Stimulated activated CD4-positive, alpha-beta T cell treated with anti-CD3 and anti-CD28 coated beads, Interleukin-4, amount 100 ng/mL, for 24 hours (primary cell): ENCODE results near the gene RAB28.

Experiments
- DNase-seq: peaks from one replicate; pipeline ENCODE4 v3.0.0-alpha.2; 2020

The RAB28 gene

DNA sequence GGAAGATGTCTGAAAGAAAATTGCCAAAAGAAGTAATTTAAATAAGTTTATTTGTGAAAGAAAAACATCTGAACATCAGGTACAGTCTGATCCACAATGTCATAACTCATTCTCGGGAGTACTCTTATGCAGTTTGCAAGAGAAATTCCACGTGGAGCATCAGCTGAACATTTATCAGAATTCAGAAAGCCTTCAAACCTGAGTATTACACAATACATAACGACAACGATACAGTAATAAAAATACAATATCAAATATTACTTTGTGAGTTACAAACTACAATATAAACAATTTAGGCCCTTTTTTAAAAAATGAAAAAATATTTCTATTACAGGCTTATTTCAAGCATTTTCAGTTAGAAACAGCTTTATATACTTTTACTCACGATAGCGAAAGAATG is 116.4 kb downstream of the RAB28 start:
- no peak for DNase-seq

DNA sequence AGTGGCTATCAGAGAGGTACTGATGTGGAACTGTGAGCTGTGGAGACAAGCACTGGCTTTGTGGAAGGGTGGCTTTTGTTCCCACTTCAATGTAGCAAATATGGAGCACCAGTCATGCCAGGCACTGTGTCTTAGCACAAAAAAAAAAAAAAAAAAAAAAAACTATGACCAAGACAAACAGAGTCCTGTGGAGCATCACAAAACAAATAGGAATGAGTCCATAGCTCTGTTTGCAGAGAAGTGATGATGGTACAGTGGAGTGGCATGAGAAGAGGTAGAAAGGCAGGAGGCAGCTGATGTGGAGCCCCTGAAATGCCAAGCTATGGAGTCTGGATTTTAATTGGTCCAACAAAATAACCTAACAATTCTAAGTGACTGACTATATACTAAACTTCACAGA is 116.9 kb downstream of the RAB28 start:
- no peak for DNase-seq

DNA sequence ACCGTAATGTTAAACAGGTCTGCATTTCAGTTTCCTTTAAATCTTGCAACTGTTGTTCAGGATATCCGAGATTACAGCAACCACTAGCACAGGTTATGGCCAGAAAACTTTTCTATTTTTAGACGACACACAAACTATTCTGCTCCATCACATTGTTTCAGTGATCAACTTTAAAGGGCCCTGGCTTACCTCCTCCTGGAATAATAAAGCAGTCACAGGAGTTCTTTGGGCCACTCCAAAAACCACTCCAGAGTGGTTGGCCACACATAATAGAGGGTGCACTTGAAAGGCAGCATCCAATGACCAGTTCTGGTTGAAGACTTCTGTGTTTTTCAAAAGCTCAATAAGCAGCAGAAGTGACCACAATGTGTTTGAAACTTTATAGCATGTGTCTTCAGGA is 118.9 kb downstream of the RAB28 start:
- no peak for DNase-seq

DNA sequence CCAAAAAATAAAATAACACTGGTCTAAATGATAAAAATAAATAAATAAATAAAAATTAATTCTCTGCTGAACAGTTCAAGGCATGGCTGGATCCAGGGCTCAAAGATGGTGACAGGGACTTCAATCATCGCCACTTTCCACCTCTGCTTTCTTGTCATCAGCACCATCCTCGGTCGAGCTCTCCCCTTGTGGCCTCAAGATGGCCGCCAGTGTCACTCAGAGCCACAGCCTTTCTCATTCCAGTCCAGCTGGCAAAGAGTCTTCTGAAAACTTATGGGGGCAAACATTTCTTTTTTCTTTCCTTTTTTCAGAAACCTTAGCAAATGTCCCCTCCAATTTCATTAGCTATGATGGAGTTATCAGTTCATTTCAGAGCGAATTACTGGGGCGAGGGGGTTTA is 119.5 kb downstream of the RAB28 start:
- DNase-seq, result no peak

DNA sequence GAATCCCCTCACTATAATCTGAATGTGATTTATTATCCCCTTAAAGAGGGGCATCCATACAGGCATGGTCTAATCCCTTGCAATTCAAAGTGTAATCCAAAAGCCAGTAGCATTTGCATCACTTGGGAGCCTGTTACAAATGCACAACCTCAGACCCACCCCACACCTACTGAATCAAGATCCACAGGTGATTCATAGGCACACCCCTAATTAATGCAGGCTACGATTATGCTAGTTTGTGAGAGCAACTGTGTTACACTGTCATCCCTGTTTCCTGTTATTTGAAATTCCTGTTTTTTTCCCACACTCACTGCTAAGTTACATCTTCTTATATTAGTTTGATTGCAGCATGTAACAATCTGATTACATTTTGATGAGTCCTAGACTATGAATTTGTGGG is 120.0 kb downstream of the RAB28 start:
- no peak for DNase-seq

DNA sequence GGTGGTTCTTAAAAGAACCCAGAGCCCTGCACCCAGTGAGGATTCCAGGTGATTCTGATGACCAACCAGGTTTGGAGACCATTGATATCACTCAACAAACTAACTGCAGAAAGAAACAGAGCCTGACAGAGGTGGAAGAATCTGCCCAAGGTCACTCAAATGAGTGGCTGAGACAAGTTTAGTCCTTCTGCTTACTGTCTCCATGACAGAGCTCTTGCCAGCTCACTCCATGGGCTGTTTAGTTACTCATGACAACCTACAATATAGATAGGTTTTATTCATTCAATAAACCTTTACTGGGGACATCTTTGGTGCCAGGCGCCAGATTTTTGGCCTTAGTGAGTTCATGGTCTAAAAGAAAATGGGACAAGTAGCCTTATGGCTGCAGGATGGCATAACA is 124.3 kb downstream of the RAB28 start:
- DNase-seq, result no peak

DNA sequence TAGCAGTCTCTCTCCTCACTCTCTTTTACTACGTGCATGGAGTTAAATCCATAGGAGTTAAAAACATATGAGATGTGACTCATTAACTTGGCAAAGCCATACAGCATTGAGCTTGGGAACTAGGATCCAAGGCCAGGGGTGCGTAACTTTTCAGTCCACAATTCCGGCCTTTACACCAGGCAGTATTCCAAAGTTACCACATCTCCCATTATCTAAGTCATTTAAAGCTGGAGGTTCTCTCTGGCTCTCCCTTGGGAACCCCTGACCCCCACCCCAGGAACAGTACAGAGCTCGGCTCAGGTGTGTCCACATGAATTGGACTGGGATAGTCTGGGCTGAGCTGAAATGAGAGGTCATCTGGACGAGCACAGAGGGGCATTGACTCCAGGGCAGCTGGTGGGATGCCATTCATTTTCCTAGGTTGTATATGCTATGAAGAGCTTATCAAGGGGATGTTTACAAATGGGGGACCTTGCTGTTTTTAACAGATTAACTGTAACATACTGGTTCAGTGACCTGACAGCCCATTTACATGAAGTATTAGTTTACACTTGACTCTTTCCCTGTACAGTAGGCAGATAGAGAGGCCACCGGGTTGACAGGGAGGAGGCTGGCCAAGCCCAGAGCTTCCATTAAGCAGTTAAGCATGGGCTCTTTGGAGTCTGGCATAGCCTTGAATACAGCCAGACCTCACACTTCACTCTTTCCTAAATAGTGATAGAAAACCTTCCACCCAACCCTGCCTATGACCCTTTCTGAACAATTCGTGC is 128.8 kb downstream of the RAB28 start:
- no peak for DNase-seq

DNA sequence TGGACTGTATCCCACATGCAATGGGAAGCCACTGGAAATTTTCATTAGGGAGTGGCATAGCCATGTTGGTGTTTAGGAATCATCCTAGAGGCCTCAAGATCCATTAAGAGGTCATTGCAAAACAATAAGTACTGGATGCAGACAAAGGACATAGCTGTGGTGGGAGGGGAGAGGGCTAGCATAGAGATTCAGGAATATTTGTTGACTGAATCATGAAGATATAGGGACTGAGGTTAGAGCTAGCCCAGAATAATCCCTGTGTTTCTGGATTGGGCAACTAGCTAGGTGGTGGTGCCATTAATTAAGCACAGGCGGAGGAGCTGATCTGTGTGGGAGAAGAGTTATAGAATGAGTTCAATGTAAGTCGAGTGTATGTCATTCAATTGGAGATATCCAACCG is 135.0 kb downstream of the RAB28 start:
- no peak for DNase-seq

DNA sequence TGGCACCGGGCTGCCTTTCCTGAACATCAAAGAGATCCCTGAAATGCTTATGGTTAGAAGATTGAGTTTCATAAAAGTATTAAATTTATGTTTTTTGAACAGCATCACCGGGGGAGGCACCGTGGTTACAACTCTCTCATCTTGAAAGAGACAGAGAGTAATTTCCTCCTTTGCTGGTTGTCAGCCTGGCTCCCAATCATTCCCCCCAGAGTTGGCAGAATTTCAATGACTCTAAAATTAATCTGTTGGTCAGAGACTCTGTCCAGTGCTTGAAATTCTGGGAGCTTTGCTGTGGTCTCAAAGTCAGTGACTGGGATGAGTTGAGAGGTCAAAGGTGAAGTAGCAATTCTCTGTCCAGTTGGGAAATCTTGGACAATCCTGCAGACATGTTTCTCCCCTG is 135.9 kb downstream of the RAB28 start:
- DNase-seq, result no peak

DNA sequence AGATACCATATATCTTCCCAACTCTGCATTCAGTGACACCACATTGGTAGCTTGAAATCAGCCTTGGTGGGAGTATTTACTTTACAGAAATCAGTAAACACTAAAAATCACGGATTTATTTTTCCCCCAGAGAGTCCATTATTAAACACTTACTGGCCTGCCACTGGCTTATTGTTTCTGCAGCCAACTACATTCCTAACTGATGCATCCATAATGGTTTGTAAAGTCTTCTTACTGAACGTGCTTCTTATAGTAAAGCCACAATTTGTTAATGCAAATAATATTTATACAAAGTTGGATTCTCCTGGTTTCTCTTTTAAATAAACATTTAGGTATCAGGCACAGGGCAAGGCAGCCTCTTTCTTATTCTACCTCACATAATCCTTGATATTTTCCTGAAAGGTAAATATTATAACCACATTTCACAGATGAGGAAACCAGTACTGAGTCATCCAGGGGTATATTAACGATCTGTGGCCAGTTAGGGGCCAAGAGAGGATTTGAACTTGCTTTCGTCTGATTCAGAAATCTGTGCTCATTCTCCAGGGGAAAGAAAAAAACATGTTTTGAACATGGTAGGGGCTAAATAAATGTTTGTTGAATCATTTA is 136.5 kb downstream of the RAB28 start:
- DNase-seq, result no peak

DNA sequence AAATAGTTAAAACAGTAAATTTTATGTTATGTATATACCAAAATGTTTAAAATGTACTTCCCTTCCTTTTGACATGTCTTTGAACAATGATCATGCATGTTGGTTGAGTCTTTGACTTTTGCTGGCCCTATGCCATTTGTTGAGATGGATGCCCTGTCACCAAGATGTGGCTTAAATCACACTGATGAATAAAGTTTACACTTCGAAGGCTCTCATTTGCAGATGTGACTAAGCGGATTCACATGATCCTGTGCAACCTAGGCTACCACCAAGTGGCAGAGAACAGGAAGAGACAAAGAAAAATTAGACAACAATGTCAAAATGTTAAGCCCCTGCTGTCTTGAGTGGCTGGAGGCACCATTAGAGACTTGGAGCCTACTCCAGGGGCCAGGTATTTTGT is 139.9 kb downstream of the RAB28 start:
- no peak for DNase-seq

DNA sequence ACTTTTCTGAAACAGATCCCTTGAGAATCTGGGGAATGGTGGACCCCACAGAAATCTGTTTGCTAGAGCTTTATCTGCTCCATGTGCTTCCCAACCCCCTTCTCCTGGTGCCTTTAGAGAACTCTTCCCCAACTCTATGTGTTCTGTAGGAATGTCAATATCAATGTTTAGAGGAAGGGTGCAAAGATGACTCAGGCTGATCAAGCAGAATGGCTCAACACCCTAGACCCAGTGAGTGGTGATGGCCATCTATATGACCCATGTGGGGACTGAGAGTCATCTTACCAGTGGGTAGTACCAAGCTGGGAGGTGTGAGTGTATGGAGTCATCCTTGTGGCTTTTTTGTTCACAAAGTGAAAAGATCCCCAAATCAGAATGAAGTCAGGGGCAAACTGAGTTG is 143.5 kb downstream of the RAB28 start:
- no peak for DNase-seq

DNA sequence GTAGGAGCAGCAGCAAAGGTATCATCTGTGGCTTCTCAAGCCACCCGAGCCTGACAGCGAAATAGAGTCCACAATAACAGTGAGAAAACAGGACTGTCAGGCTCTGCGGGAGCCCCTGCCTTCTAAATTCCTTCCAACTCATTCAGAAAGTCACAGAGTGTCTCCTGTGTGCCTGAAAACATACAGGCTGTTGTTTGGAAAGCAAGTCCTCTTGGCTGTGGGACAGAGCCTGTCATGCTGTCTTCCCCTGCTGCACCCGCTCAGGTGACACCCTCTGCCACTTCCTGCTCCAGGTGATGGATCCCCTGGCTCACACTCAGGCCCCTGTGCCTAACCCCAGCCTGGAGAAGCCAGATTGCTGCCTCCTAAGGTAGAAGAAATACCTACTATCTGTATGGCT is 152.3 kb downstream of the RAB28 start:
- DNase-seq, result no peak

DNA sequence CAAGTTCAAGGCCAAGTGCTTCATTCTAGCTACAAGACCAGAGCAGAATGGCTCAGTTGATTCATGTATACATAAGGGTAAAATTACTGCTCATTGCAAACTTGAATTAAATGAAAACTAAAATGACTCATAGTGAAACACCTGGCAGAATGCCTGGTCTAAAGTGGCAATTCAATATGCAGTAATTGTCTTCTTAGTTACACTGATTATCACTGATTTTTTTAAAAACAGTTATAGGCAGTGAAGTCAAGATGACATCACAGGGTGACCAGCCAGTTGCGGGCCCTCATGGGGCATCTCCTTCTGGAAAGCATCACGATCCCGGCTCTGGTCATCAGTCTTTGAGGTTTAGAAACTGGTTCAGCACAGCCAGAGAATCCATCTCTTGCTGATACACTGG is 154.2 kb downstream of the RAB28 start:
- DNase-seq, result no peak

DNA sequence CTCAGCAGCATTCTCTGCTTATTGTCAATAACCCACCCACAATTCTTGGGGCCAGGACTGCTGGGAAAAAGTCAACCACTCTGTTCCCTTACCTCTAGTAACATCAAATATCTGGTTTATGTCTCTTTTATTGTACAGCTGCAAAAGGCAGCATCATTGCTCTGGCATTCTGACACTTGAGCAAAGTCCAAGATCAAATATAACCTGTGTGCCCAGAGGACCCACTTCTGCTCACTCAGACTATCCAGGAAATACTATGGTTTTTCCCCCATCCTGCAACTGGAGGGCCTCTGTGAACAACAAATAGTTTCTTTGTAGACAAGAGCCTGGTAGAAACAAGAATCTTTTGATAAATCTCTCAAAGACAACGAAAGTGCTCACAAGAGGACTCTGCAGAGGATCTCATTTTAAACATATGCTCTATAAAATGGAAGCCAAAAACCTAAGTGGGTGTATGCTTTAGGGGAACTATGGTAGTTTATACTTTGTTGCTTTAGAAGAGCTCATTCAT is 154.7 kb downstream of the RAB28 start:
- no peak for DNase-seq

DNA sequence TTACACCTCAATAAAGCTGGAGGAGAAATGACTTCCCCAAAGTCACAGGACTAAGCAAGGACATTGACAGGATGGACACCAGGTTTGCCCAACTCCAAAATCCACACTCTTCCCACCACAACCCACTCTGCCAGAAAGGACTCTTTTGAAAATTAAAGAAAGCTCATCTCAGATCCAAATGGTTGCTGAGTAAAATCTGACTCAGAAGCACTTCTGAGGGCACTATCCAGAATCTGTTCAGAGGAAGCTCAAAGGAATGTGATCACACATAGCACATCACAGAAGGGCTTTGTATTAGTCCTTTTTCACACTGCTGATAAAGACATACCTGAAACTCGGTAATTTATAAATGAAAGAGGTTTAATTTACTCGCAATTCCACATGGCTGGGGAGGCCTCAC is 155.5 kb downstream of the RAB28 start:
- DNase-seq, result no peak

DNA sequence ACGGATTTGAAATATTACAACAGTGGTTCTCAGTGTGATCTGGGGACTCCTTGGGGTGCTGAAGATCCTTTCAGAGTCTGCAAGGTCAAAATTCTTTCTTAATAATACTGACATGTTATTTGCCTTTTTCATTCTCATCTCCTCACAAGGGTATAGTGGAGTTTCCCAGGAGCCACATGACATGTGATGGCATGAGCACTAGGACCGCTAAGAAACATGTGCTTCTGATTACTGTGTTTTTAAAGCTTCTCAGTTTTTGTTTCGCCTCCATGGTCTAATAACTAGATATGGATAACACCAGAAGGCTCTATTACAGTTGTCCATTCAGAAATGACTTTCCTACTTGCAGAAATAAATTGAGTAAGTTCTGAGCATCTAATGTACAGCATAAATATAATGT is 156.1 kb downstream of the RAB28 start:
- no peak for DNase-seq

DNA sequence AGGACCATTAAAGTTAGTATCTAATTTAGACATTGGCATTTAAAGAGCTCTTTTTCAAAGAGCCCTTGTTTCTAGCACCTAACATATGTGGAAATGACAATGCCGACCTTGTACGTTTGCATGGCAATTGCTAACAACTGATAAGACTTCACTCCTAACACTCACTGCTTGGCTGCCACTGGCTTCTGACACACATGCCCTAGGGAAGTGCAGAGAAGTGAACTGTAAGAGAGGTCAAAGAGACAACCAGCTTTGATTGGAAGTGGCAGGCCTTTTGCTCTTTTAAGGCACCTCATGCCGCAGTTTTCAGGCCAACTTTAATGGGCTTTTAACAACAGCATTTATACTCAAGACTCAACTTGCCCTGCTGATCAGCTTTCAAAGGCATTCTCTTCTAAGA is 158.4 kb downstream of the RAB28 start:
- no peak for DNase-seq

DNA sequence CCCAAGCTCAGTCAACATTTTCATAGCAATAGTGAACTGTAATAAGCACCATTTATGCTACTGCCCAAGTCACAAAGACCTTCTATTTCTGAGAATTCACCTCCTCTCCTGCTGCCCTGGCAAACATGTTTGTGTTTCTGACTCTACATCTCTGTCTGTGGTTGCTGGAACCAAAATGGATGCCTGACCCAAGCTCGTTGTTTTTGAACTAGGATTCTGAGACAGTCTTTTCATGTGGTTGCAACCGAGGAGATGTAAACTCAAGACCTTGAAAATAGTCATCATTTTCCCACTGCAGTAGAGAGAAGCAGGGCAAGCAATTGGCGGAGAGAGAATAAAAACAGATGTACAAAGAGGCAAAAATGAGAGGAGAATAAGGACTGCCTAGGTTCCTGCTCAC is 160.2 kb downstream of the RAB28 start:
- no peak for DNase-seq

DNA sequence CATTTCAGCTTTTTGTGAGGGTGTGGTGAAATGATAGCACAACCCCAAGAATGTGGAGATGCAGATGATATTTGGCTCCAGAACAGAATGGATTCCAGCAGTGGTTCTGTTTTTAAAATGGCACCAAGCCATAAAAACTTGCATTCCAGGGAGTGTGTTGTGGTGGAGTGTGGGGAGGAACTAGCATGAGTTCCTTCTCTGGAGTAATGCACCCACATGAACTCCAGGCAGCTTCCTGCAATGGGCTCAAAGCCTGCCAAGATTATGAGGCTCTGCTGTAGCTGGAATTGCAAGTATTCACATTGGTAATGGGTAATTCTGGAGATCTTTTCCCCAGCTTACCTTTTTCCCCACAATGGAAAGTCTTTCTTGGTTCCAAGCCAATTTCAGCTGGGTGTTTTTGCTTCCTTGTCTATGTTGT is 161.4 kb downstream of the RAB28 start:
- no peak for DNase-seq
